HepG2 (cell line): ENCODE data around the gene EIF1AD. TPM values are rescaled to one million over a fixed set of nuclear protein-coding genes. Genes with fewer than 3 reads are reported as not detected.

Source experiments
- FOXC1 ChIP-seq: sonication (generic); formaldehyde crosslinking; IDR thresholded peaks from 2 replicates; pipeline ENCODE4 v1.8.0; 2022; ENCODE audit warnings: mild to moderate bottlenecking, missing genetic modification reagents, borderline replicate concordance
- FOXJ3 ChIP-seq: sonication (generic); formaldehyde crosslinking; IDR thresholded peaks from 2 replicates; pipeline ENCODE4 v1.4.0; 2020; ENCODE audit warnings: missing genetic modification reagents, mild to moderate bottlenecking, borderline replicate concordance
- FOXP1 ChIP-seq, 2 experiments: fragments of 450-650 bp in 1 of 2; IDR thresholded peaks; 2 replicates each; pipeline ENCODE4 v1.6.1; 2017 to 2018; ENCODE audit warnings: antibody characterized with exemption in 1 of 2
- GMEB1 ChIP-seq: sonication (generic); formaldehyde crosslinking; IDR thresholded peaks from 2 replicates; pipeline ENCODE4 v1.5.1; 2020; ENCODE audit warnings: missing genetic modification reagents, mild to moderate bottlenecking, borderline replicate concordance
- HDAC2 ChIP-seq: sonication (generic); formaldehyde crosslinking; IDR thresholded peaks from 2 replicates; pipeline ENCODE4 v1.4.0; 2020; ENCODE audit warnings: missing genetic modification reagents
- HNF4G ChIP-seq, 2 experiments: sonication (generic) in 1 of 2; formaldehyde crosslinking in 1 of 2; IDR thresholded peaks; 2 replicates each; pipeline versions ENCODE4 v1.4.0 to v1.6.1; 2011 to 2020; ENCODE audit warnings: borderline replicate concordance in 2 of 2, low read depth in 2 of 2, mild to moderate bottlenecking in 2 of 2, low read length in 1 of 2, missing genetic modification reagents in 1 of 2, moderate library complexity in 1 of 2
- IRF2 ChIP-seq: IDR thresholded peaks from 2 replicates; pipeline ENCODE4 v1.6.1; 2018; ENCODE audit warnings: missing genetic modification reagents, missing compliant biosample characterization
- JDP2 ChIP-seq: sonication (generic); formaldehyde crosslinking; IDR thresholded peaks from 2 replicates; pipeline ENCODE4 v1.8.1; 2022; ENCODE audit warnings: missing genetic modification reagents, borderline replicate concordance
- JUN ChIP-seq: sonication (generic); formaldehyde crosslinking; IDR thresholded peaks from 2 replicates; pipeline ENCODE4 v1.4.0; 2020; ENCODE audit warnings: mild to moderate bottlenecking, missing genetic modification reagents
- LCORL ChIP-seq, 2 experiments: fragments of 450-650 bp in 1 of 2; sonication (generic) in 1 of 2; formaldehyde crosslinking in 1 of 2; IDR thresholded peaks; 2 replicates each; pipeline versions ENCODE4 v1.5.0 to v1.6.1; 2017 to 2020; ENCODE audit warnings: antibody characterized with exemption in 1 of 2, missing genetic modification reagents in 1 of 2
- MED1 ChIP-seq: sonication (generic); formaldehyde crosslinking; IDR thresholded peaks from 2 replicates; pipeline ENCODE4 v1.4.0; 2020; ENCODE audit warnings: missing genetic modification reagents
- MNT ChIP-seq: fragments of 450-650 bp; IDR thresholded peaks from 2 replicates; pipeline ENCODE4 v1.6.1; 2016
- SAP130 ChIP-seq: IDR thresholded peaks from 2 replicates; pipeline ENCODE4 v1.6.1; 2016; ENCODE audit warnings: low read depth
- SATB2 ChIP-seq: sonication (generic); formaldehyde crosslinking; IDR thresholded peaks from 2 replicates; pipeline ENCODE4 v1.5.0; 2020; ENCODE audit warnings: missing genetic modification reagents
- SOX13 ChIP-seq, 3 experiments: fragments of 450-650 bp in 1 of 3; sonication (generic) in 1 of 3; formaldehyde crosslinking in 1 of 3; IDR thresholded peaks in 2 of 3; conservative IDR thresholded peaks in 1 of 3; 2 replicates each; pipeline versions ENCODE4 v1.5.0 to v1.6.1; 2016 to 2020; ENCODE audit warnings: antibody characterized with exemption in 1 of 3, mild to moderate bottlenecking in 1 of 3, missing compliant biosample characterization in 1 of 3, missing genetic modification reagents in 1 of 3, moderate library complexity in 1 of 3
- SOX6 ChIP-seq, 2 experiments: fragments of 450-650 bp in 1 of 2; sonication (generic) in 1 of 2; formaldehyde crosslinking in 1 of 2; IDR thresholded peaks; 2 replicates each; pipeline versions ENCODE4 v1.4.0 to v1.6.1; 2017 to 2020; ENCODE audit warnings: antibody characterized with exemption in 1 of 2, mild to moderate bottlenecking in 1 of 2, missing genetic modification reagents in 1 of 2
- ZNF326 ChIP-seq: sonication (generic); formaldehyde crosslinking; IDR thresholded peaks from 2 replicates; pipeline ENCODE4 v1.4.0; 2020; ENCODE audit warnings: missing genetic modification reagents, borderline replicate concordance
- ZNF589 ChIP-seq: sonication (generic); formaldehyde crosslinking; conservative IDR thresholded peaks from 2 replicates; pipeline ENCODE4 v1.8.0; 2022; ENCODE audit warnings: mild to moderate bottlenecking, moderate library complexity, missing genetic modification reagents
- ZNF609 ChIP-seq: sonication (generic); formaldehyde crosslinking; IDR thresholded peaks from 2 replicates; pipeline ENCODE4 v1.4.0; 2020; ENCODE audit warnings: mild to moderate bottlenecking, missing genetic modification reagents, borderline replicate concordance
- polyA plus RNA-seq, 8 experiments: library from polyadenylated mRNA; depleted of rRNA in 3 of 8; stranded (reverse) in 7 of 8; unstranded in 1 of 8; fragments of >200 nt; fragmentation: Illumina TruSeq in 4 of 8; extraction: Trizol in 4 of 8; gene quantifications; 2 replicates each; pipeline versions ENCODE4 v1.2.1 to v1.2.3, GENCODE V29; 2011 to 2016; ENCODE audit warnings: low read depth in 4 of 8, missing spikeins in 1 of 8, mixed read lengths in 1 of 8; ENCODE audit not compliant: insufficient read depth in 1 of 8
- total RNA-seq, 5 experiments: library from RNA; depleted of rRNA; stranded (reverse); fragments of >200 nt; fragmentation: Illumina TruSeq; extraction: Trizol; gene quantifications; 2 replicates each; pipeline ENCODE4 v1.2.3, GENCODE V29; 2016; ENCODE audit warnings: low read depth in 1 of 5

Gene EIF1AD
- total and polyA plus RNA-seq, 2 of the 13 experiments (the other 11 are each of a cell fraction or from before 2014, with no cell fraction given) = 18.2 to 30.8 TPM

GRCh38 chr11:65952052-65952521 lies 49.9 kb downstream of the EIF1AD start (continued):
- TF ChIP-seq SOX13 (IDR thresholded peaks at IDR 0.05) (no peak), SOX13 (CRISPR knock-in tag; conservative IDR thresholded peaks at IDR 0.05 in 1 of 2, IDR thresholded peaks at IDR 0.05 in 1 of 2) (peak in 1 of 2 experiments; percentile 58; a peak in 2 of 4 replicates), JDP2 (CRISPR knock-in tag) (no peak), LCORL (IDR thresholded peaks at IDR 0.05) (peak; percentile 93), LCORL (CRISPR knock-in tag; IDR thresholded peaks at IDR 0.05) (peak; percentile 97), FOXJ3 (CRISPR knock-in tag) (peak; percentile 27; the same call in 1 of the 2 replicates), ZNF589 (CRISPR knock-in tag) (no peak), IRF2 (CRISPR knock-in tag) (0 out of 2 replicates have a peak, but pooled peaks have one; percentile 20), GMEB1 (peak; percentile 32; the same call in 1 of the 2 replicates), JUN (CRISPR knock-in tag) (no peak), MNT (no peak), SOX6 (IDR thresholded peaks at IDR 0.05) (no peak), SOX6 (CRISPR knock-in tag; IDR thresholded peaks at IDR 0.05) (peak; percentile 82), SATB2 (CRISPR knock-in tag) (no peak), ZNF326 (CRISPR knock-in tag) (no peak), FOXC1 (0 out of 2 replicates have a peak, but pooled peaks have one; percentile 61), FOXP1 (IDR thresholded peaks at IDR 0.05) (peak; percentile 48; the same call in 1 of the 2 replicates), FOXP1 (CRISPR knock-in tag; IDR thresholded peaks at IDR 0.05) (peak; percentile 66), HDAC2 (CRISPR knock-in tag) (peak; percentile 51; the same call in 1 of the 2 replicates), MED1 (peak; percentile 39; the same call in 1 of the 2 replicates), ZNF609 (CRISPR knock-in tag) (peak; percentile 27; the same call in 1 of the 2 replicates), HNF4G (IDR thresholded peaks at IDR 0.05; ENCODE audit: borderline replicate concordance, low read depth, low read length) (0 out of 2 replicates have a peak, but pooled peaks have one; percentile 11), HNF4G (CRISPR knock-in tag; IDR thresholded peaks at IDR 0.05; ENCODE audit: borderline replicate concordance, low read depth) (no peak), SAP130 (peak; percentile 53)
